Measurements from ENCODE around the gene MCTP1. TPM values are rescaled to one million over a fixed set of nuclear protein-coding genes. Genes with fewer than 3 reads are reported as not detected.

The MCTP1 gene
- polyA plus RNA-seq, 1 donor (not counting 4 experiments of a cell fraction or from before 2014, with no cell fraction given), result 4.9 TPM

- dilution Hi-C loops (cut with MboI; ENCODE audit: extremely low pct_ligation_motif_present, low sequenced_read_pairs), result no loop called here
- Histone ChIP-seq H3K27me3 (ENCODE audit: control insufficient read depth, extremely low read depth, insufficient read depth, low read length) (no peaks in the 10 kb centered on the region), H3K27ac (ENCODE audit: control insufficient read depth, insufficient read depth, low read length) (no peak overlapping the region), H3K4me2 (ENCODE audit: control insufficient read depth, extremely low read depth, insufficient read depth, low read depth, low read length) (no peak overlapping the region), H3K4me1 (ENCODE audit: control insufficient read depth, extremely low read depth, insufficient read depth, low read length) (no peaks in the 10 kb centered on the region), H3K9me3 (ENCODE audit: control insufficient read depth, low read depth, low read length) (no peaks in the 10 kb centered on the region), H3K9me1 (ENCODE audit: control insufficient read depth, extremely low read depth, insufficient read depth, low read length) (no peaks in the 10 kb centered on the region), H3K79me2 (ENCODE audit: control insufficient read depth, insufficient read depth, low read length) (no peaks in the 10 kb centered on the region), H4K20me1 (ENCODE audit: control insufficient read depth, extremely low read depth, insufficient read depth, low read length) (no peaks in the 10 kb centered on the region), H3K4me3 (ENCODE audit: control insufficient read depth in 2 of 3, extremely low read depth in 1 of 3, insufficient read depth in 2 of 3, low read depth in 1 of 3, low read length in 3 of 3) (no peak overlapping the region), H3K9ac (ENCODE audit: control insufficient read depth, extremely low read depth, insufficient read depth, low read length) (no peak overlapping the region), H2AFZ (ENCODE audit: control insufficient read depth, low read length) (no peak overlapping the region), H3K36me3 (ENCODE audit: control insufficient read depth in 2 of 2, extremely low read depth in 1 of 2, insufficient read depth in 2 of 2, low read length in 2 of 2) (no peaks in the 10 kb centered on the region)
- FAIRE-seq, result no peak
- TF ChIP-seq CTCF (optimal IDR thresholded peaks at IDR 0.05 in 1 of 3, IDR thresholded peaks at IDR 0.05 in 1 of 3, conservative IDR thresholded peaks at IDR 0.05 in 1 of 3; ENCODE audit: extremely low read depth in 1 of 3, insufficient read depth in 2 of 3, low read length in 3 of 3) (no peak), EZH2 (IDR thresholded peaks at IDR 0.05; ENCODE audit: low read length) (no peak)
- DNase-seq (ENCODE audit: low read depth, low spot score), result no peak
These were observed 491.1 kb downstream of the MCTP1 start for GRCh38 chr5:94793816-94794198.

- no peak overlapping the region for H3K9ac ChIP-seq (ENCODE audit: control insufficient read depth, extremely low read depth, insufficient read depth, low read length)
- H3K36me3 ChIP-seq (ENCODE audit: control insufficient read depth in 2 of 2, extremely low read depth in 1 of 2, insufficient read depth in 2 of 2, low read length in 2 of 2), result no peaks in the 10 kb centered on the region
- DNase-seq (ENCODE audit: low read depth, low spot score) (no peak), FAIRE-seq (no peak)
- no peaks in the 10 kb centered on the region for H3K27me3 ChIP-seq (ENCODE audit: control insufficient read depth, extremely low read depth, insufficient read depth, low read length)
- dilution Hi-C loops (cut with MboI; ENCODE audit: extremely low pct_ligation_motif_present, low sequenced_read_pairs), result no loop called here
- H3K9me1 ChIP-seq (ENCODE audit: control insufficient read depth, extremely low read depth, insufficient read depth, low read length), result no peaks in the 10 kb centered on the region
- no peaks in the 10 kb centered on the region for H3K9me3 ChIP-seq (ENCODE audit: control insufficient read depth, low read depth, low read length)
- no peak for TF ChIP-seq EZH2 (IDR thresholded peaks at IDR 0.05; ENCODE audit: low read length)
- H3K4me2 ChIP-seq (ENCODE audit: control insufficient read depth, extremely low read depth, insufficient read depth, low read depth, low read length), result no peak overlapping the region
- no peak overlapping the region for H2AFZ ChIP-seq (ENCODE audit: control insufficient read depth, low read length)
- H4K20me1 ChIP-seq (ENCODE audit: control insufficient read depth, extremely low read depth, insufficient read depth, low read length), result no peaks in the 10 kb centered on the region
- H3K79me2 ChIP-seq (ENCODE audit: control insufficient read depth, insufficient read depth, low read length), result no peaks in the 10 kb centered on the region
- no peak overlapping the region for H3K4me3 ChIP-seq (ENCODE audit: control insufficient read depth in 2 of 3, extremely low read depth in 1 of 3, insufficient read depth in 2 of 3, low read depth in 1 of 3, low read length in 3 of 3)
- no peaks in the 10 kb centered on the region for H3K4me1 ChIP-seq (ENCODE audit: control insufficient read depth, extremely low read depth, insufficient read depth, low read length)
- no peak overlapping the region for H3K27ac ChIP-seq (ENCODE audit: control insufficient read depth, insufficient read depth, low read length)
These were observed 491.6 kb downstream of the MCTP1 start for GRCh38 chr5:94793113-94793815.

- H3K36me3 ChIP-seq (ENCODE audit: control insufficient read depth in 2 of 2, extremely low read depth in 1 of 2, insufficient read depth in 2 of 2, low read length in 2 of 2), result no peaks in the 10 kb centered on the region
- H3K4me2 ChIP-seq (ENCODE audit: control insufficient read depth, extremely low read depth, insufficient read depth, low read depth, low read length), result no peak overlapping the region
- TF ChIP-seq CTCF (optimal IDR thresholded peaks at IDR 0.05 in 1 of 3, IDR thresholded peaks at IDR 0.05 in 1 of 3, conservative IDR thresholded peaks at IDR 0.05 in 1 of 3; ENCODE audit: extremely low read depth in 1 of 3, insufficient read depth in 2 of 3, low read length in 3 of 3), result no peak
- no peak for TF ChIP-seq EZH2 (IDR thresholded peaks at IDR 0.05; ENCODE audit: low read length)
- no peaks in the 10 kb centered on the region for H3K4me1 ChIP-seq (ENCODE audit: control insufficient read depth, extremely low read depth, insufficient read depth, low read length)
- no peak overlapping the region for H3K4me3 ChIP-seq (ENCODE audit: control insufficient read depth in 2 of 3, extremely low read depth in 1 of 3, insufficient read depth in 2 of 3, low read depth in 1 of 3, low read length in 3 of 3)
- H3K9ac ChIP-seq (ENCODE audit: control insufficient read depth, extremely low read depth, insufficient read depth, low read length), result no peak overlapping the region
- no peaks in the 10 kb centered on the region for H3K9me1 ChIP-seq (ENCODE audit: control insufficient read depth, extremely low read depth, insufficient read depth, low read length)
- DNase-seq (ENCODE audit: low read depth, low spot score), result no peak
- FAIRE-seq, result no peak
- no peaks in the 10 kb centered on the region for H4K20me1 ChIP-seq (ENCODE audit: control insufficient read depth, extremely low read depth, insufficient read depth, low read length)
- dilution Hi-C loops (cut with MboI; ENCODE audit: extremely low pct_ligation_motif_present, low sequenced_read_pairs), result no loop called here
- H2AFZ ChIP-seq (ENCODE audit: control insufficient read depth, low read length), result no peak overlapping the region
- no peak overlapping the region for H3K27ac ChIP-seq (ENCODE audit: control insufficient read depth, insufficient read depth, low read length)
- H3K27me3 ChIP-seq (ENCODE audit: control insufficient read depth, extremely low read depth, insufficient read depth, low read length), result no peaks in the 10 kb centered on the region
- H3K79me2 ChIP-seq (ENCODE audit: control insufficient read depth, insufficient read depth, low read length), result no peaks in the 10 kb centered on the region
- H3K9me3 ChIP-seq (ENCODE audit: control insufficient read depth, low read depth, low read length), result no peaks in the 10 kb centered on the region
These were observed 493.1 kb downstream of the MCTP1 start for GRCh38 chr5:94791829-94792228.
